Measurements from ENCODE around the gene HTT. TPM values are rescaled to one million over a fixed set of nuclear protein-coding genes. Genes with fewer than 3 reads are reported as not detected.
A peak's percentile ranks its signal among the peaks of the same experiment; 100 is the strongest.
"Not testable (repeated sequence)": the region's sequence is repeated elsewhere in the genome, so short reads cannot be mapped to it uniquely, and the experiment has no call there.

HTT gene
- total RNA-seq, 2 experiments from 2014 or later = 91.6 to 94.1 TPM

GRCh38 chr4:3134201-3134600, 59.7 kb downstream of the HTT start:
- no peak overlapping the region for H3K4me3 Mint-ChIP-seq
- CTCF ChIA-PET = interaction anchor here (0.7 to 2.4 kb wide), 5 partner anchors 11 to 746 kb away, joined by 3 to 10 read pairs (median 4); no protein-coding TSS in a partner anchor
- no peak overlapping the region for H3K27ac Mint-ChIP-seq
- H3K4me1 Mint-ChIP-seq (ENCODE audit: low read depth) = no peaks in the 10 kb centered on the region
- DNase-seq = no peak
- no peaks in the 10 kb centered on the region for H3K9me3 Mint-ChIP-seq
- intact Hi-C loops (cut with micrococcal nuclease) = no loop called here
- no peaks in the 10 kb centered on the region for H3K27me3 Mint-ChIP-seq (ENCODE audit: low read depth)
- peaks cover 39% of the 10 kb centered on the region for H3K36me3 Mint-ChIP-seq (ENCODE audit: low read depth)

GRCh38 chr4:3135155-3136011, 60.9 kb downstream of the HTT start:
- no peak for DNase-seq
- Mint-ChIP-seq H3K4me3 (no peak overlapping the region), H3K9me3 (no peaks in the 10 kb centered on the region), H3K27ac (no peak overlapping the region), H3K27me3 (ENCODE audit: low read depth) (no peaks in the 10 kb centered on the region), H3K36me3 (ENCODE audit: low read depth) (peaks cover 32% of the 10 kb centered on the region), H3K4me1 (ENCODE audit: low read depth) (no peaks in the 10 kb centered on the region)
- CTCF ChIA-PET = interaction anchor here (0.9 to 2.2 kb wide), 5 partner anchors 9 to 28 kb away, joined by 3 to 10 read pairs (median 3); no protein-coding TSS in a partner anchor
- intact Hi-C loops (cut with micrococcal nuclease) = loop anchor here (1.0 kb wide), 2 partner anchors 29 to 88 kb away; no protein-coding TSS in a partner anchor

- CTCF ChIA-PET = interaction anchor here (0.6 to 1.5 kb wide), 2 partner anchors 29 to 159 kb away, joined by 3 to 4 read pairs; no protein-coding TSS in a partner anchor
- H3K4me3 Mint-ChIP-seq = no peak overlapping the region
- DNase-seq = no peak
- H3K27me3 Mint-ChIP-seq (ENCODE audit: low read depth) = no peaks in the 10 kb centered on the region
- no peaks in the 10 kb centered on the region for H3K9me3 Mint-ChIP-seq
- no peaks in the 10 kb centered on the region for H3K4me1 Mint-ChIP-seq (ENCODE audit: low read depth)
- no peak overlapping the region for H3K27ac Mint-ChIP-seq
- intact Hi-C loops (cut with micrococcal nuclease) = loop anchor here (1.0 kb wide), 2 partner anchors 30 to 89 kb away; no protein-coding TSS in a partner anchor
- H3K36me3 Mint-ChIP-seq (ENCODE audit: low read depth) = peaks cover 27% of the 10 kb centered on the region
Observed at GRCh38 chr4:3136454-3136853, 62.0 kb downstream of the HTT start.

- intact Hi-C loops (cut with micrococcal nuclease) = no loop called here
Observed at GRCh38 chr4:3137908-3138307, 63.4 kb downstream of the HTT start.

GRCh38 chr4:3145234-3145924, 70.9 kb downstream of the HTT start:
- CTCF ChIA-PET = interaction anchor here (1.0 to 1.1 kb wide), 2 partner anchors 10 to 18 kb away, joined by 3 to 5 read pairs; no protein-coding TSS in a partner anchor
- H3K9me3 Mint-ChIP-seq = no peaks in the 10 kb centered on the region

More at GRCh38 chr4:3137908-3138307, 63.4 kb downstream of the HTT start:
- no peaks in the 10 kb centered on the region for H3K4me1 Mint-ChIP-seq (ENCODE audit: low read depth)
- no peaks in the 10 kb centered on the region for H3K27me3 Mint-ChIP-seq (ENCODE audit: low read depth)
- DNase-seq = no peak
- H3K4me3 Mint-ChIP-seq = no peak overlapping the region
- no peak overlapping the region for H3K27ac Mint-ChIP-seq
- peaks cover 24% of the 10 kb centered on the region for H3K36me3 Mint-ChIP-seq (ENCODE audit: low read depth)
- H3K9me3 Mint-ChIP-seq = no peaks in the 10 kb centered on the region
- CTCF ChIA-PET = no interaction called here

GRCh38 chr4:3148926-3149325, 74.4 kb downstream of the HTT start:
- intact Hi-C loops (cut with micrococcal nuclease) = no loop called here
- no peak for DNase-seq
- Mint-ChIP-seq H3K4me1 (ENCODE audit: low read depth) (no peaks in the 10 kb centered on the region), H3K9me3 (no peaks in the 10 kb centered on the region), H3K27me3 (ENCODE audit: low read depth) (no peaks in the 10 kb centered on the region), H3K27ac (no peak overlapping the region), H3K4me3 (no peak overlapping the region), H3K36me3 (ENCODE audit: low read depth) (peaks cover 36% of the 10 kb centered on the region)
- CTCF ChIA-PET = no interaction called here

More at GRCh38 chr4:3145234-3145924, 70.9 kb downstream of the HTT start:
- Mint-ChIP-seq H3K4me3 (no peak overlapping the region), H3K36me3 (ENCODE audit: low read depth) (peaks cover 34% of the 10 kb centered on the region), H3K27me3 (ENCODE audit: low read depth) (no peaks in the 10 kb centered on the region), H3K4me1 (ENCODE audit: low read depth) (no peaks in the 10 kb centered on the region), H3K27ac (no peak overlapping the region)
- no peak for DNase-seq
- intact Hi-C loops (cut with micrococcal nuclease) = no loop called here

- DNase-seq; H3K4me1 Mint-ChIP-seq (ENCODE audit: low read depth); intact Hi-C loops (cut with micrococcal nuclease); H3K4me3 Mint-ChIP-seq; H3K27me3 Mint-ChIP-seq (ENCODE audit: low read depth); H3K9me3 Mint-ChIP-seq: not testable (repeated sequence)
- Mint-ChIP-seq H3K27ac (peak overlapping the region; percentile 10), H3K36me3 (ENCODE audit: low read depth) (peaks cover 38% of the 10 kb centered on the region)
- CTCF ChIA-PET = interaction anchor here (0.9 kb wide), 1 partner anchor 16 kb away, joined by 3 read pairs; no protein-coding TSS in a partner anchor
Observed at GRCh38 chr4:3151238-3151637, 76.8 kb downstream of the HTT start.

- Mint-ChIP-seq H3K9me3 (peaks cover 10% of the 10 kb centered on the region), H3K36me3 (ENCODE audit: low read depth) (peaks cover 50% of the 10 kb centered on the region), H3K27me3 (ENCODE audit: low read depth) (no peaks in the 10 kb centered on the region), H3K27ac (no peak overlapping the region), H3K4me3 (no peak overlapping the region), H3K4me1 (ENCODE audit: low read depth) (no peaks in the 10 kb centered on the region)
- CTCF ChIA-PET = no interaction called here
- intact Hi-C loops (cut with micrococcal nuclease) = no loop called here
- DNase-seq = no peak
Observed at GRCh38 chr4:3157366-3157765, 82.9 kb downstream of the HTT start.

GRCh38 chr4:3158841-3159240, 84.4 kb downstream of the HTT start:
- H3K27me3 Mint-ChIP-seq (ENCODE audit: low read depth) = no peaks in the 10 kb centered on the region
- intact Hi-C loops (cut with micrococcal nuclease) = no loop called here
- no peak overlapping the region for H3K4me3 Mint-ChIP-seq
- no peaks in the 10 kb centered on the region for H3K4me1 Mint-ChIP-seq (ENCODE audit: low read depth)
- no peak for DNase-seq
- peaks cover 16% of the 10 kb centered on the region for H3K9me3 Mint-ChIP-seq
- CTCF ChIA-PET = interaction anchor here (1.4 kb wide), 1 partner anchor 181 kb away, joined by 4 read pairs; no protein-coding TSS in a partner anchor
- no peak overlapping the region for H3K27ac Mint-ChIP-seq
- peaks cover 62% of the 10 kb centered on the region for H3K36me3 Mint-ChIP-seq (ENCODE audit: low read depth)

GRCh38 chr4:3160438-3160837, 86.0 kb downstream of the HTT start:
- CTCF ChIA-PET = no interaction called here
- H3K9me3 Mint-ChIP-seq = peaks cover 16% of the 10 kb centered on the region
- H3K36me3 Mint-ChIP-seq (ENCODE audit: low read depth) = peaks cover 68% of the 10 kb centered on the region
- intact Hi-C loops (cut with micrococcal nuclease) = no loop called here
- no peaks in the 10 kb centered on the region for H3K4me1 Mint-ChIP-seq (ENCODE audit: low read depth)
- no peak overlapping the region for H3K27ac Mint-ChIP-seq
- no peak for DNase-seq
- H3K27me3 Mint-ChIP-seq (ENCODE audit: low read depth) = no peaks in the 10 kb centered on the region
- no peak overlapping the region for H3K4me3 Mint-ChIP-seq

GRCh38 chr4:3161044-3161443, 86.6 kb downstream of the HTT start:
- CTCF ChIA-PET; H3K4me1 Mint-ChIP-seq (ENCODE audit: low read depth); DNase-seq; H3K27ac Mint-ChIP-seq; H3K27me3 Mint-ChIP-seq (ENCODE audit: low read depth); intact Hi-C loops (cut with micrococcal nuclease); H3K4me3 Mint-ChIP-seq: not testable (repeated sequence)
- H3K36me3 Mint-ChIP-seq (ENCODE audit: low read depth) = peaks cover 73% of the 10 kb centered on the region
- peaks cover 16% of the 10 kb centered on the region for H3K9me3 Mint-ChIP-seq

GRCh38 chr4:3166434-3166833, 92.0 kb downstream of the HTT start:
- H3K27me3 Mint-ChIP-seq (ENCODE audit: low read depth); DNase-seq; intact Hi-C loops (cut with micrococcal nuclease); H3K4me3 Mint-ChIP-seq; H3K27ac Mint-ChIP-seq; CTCF ChIA-PET: not testable (repeated sequence)
- Mint-ChIP-seq H3K4me1 (ENCODE audit: low read depth) (peaks cover 15% of the 10 kb centered on the region), H3K36me3 (ENCODE audit: low read depth) (peaks cover 69% of the 10 kb centered on the region), H3K9me3 (peaks cover 17% of the 10 kb centered on the region)

Measured in activated naive CD4-positive, alpha-beta T cell treated with anti-CD3 and anti-CD28 coated beads for 36 hours (primary cell).